B cell (primary cell): ENCODE data around the gene RAB11FIP3.

Experiments
- EZH2 ChIP-seq: IDR thresholded peaks from 2 replicates; pipeline ENCODE4 v1.6.1; 2012; ENCODE audit warnings: borderline replicate concordance, low read depth, mild to moderate bottlenecking, moderate library complexity, low read length; ENCODE audit not compliant: insufficient read depth, poor library complexity, severe bottlenecking
- TF ChIP-seq, protein P1 (sequence below): fragments of 200-600 bp; IDR thresholded peaks from one replicate; pipeline ENCODE4 v1.8.0; 2022; ENCODE audit warnings: antibody characterized with exemption, mild to moderate bottlenecking

DNA sequence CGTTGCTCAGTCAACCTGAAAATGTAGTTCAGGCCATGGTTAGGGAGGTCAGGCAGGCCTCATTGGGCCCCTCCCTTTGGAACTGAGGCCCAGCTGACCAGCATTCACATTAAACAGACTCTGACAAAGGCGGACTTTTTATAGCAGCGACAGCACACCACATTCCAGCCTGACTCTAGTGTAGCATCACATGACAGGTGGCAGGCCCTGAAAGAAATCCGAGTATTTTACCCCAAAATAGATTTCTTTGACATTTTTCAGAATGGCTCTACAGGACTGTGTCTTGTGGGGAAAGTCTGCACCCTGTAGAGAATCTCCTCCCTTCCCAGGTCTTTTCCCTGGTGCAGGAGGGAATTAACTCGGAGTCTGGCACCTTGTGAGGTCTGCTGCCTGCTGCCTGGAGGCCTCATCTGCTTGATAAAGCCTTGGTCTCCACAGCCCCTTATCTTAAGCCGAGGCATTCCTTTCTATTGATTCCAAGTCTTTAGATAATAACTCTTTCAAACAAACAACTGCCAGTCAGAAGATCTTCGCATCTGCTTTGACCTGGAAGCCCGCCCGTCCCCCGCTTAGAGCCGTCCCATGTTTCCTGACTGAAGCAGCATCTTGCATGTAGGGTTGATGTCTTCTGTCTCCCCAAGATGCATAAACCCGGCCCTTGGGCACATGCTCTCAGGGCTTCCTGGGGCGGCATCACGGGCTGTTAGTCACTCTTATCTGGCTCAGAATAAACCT lies 58.1 kb downstream of the RAB11FIP3 start:
- TF ChIP-seq, protein P1, sequence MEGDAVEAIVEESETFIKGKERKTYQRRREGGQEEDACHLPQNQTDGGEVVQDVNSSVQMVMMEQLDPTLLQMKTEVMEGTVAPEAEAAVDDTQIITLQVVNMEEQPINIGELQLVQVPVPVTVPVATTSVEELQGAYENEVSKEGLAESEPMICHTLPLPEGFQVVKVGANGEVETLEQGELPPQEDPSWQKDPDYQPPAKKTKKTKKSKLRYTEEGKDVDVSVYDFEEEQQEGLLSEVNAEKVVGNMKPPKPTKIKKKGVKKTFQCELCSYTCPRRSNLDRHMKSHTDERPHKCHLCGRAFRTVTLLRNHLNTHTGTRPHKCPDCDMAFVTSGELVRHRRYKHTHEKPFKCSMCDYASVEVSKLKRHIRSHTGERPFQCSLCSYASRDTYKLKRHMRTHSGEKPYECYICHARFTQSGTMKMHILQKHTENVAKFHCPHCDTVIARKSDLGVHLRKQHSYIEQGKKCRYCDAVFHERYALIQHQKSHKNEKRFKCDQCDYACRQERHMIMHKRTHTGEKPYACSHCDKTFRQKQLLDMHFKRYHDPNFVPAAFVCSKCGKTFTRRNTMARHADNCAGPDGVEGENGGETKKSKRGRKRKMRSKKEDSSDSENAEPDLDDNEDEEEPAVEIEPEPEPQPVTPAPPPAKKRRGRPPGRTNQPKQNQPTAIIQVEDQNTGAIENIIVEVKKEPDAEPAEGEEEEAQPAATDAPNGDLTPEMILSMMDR: no peak
- no peak for TF ChIP-seq EZH2
